Lung (tissue), 12 donors: ENCODE results near the gene GRIPAP1. TPM values are rescaled to one million over a fixed set of nuclear protein-coding genes. Genes with fewer than 3 reads are reported as not detected.
A peak's percentile ranks its signal among the peaks of the same experiment; 100 is the strongest.

Source experiments
- ATAC-seq: fragments of 200-7000 bp; cut with Tn5 transposase; one replicate; pipeline ENCODE4 v1.9.1; 2020; ENCODE audit warnings: moderate number of reproducible peaks; ENCODE audit not compliant: insufficient read depth, low FRiP score
- DNase-seq, 3 donors: peaks; one replicate each; pipeline ENCODE4 v3.0.0-alpha.2; 2013 to 2017
- H3K27ac ChIP-seq, 2 donors: one replicate each; pipeline ENCODE4 v1.5.1; 2013; ENCODE audit warnings: mild to moderate bottlenecking in 2 of 2, moderate library complexity in 2 of 2, control low read depth in 1 of 2, inconsistent platforms in 1 of 2, low read depth in 1 of 2, low read length in 1 of 2
- H3K27me3 ChIP-seq, 3 donors: one replicate each; pipeline ENCODE4 v1.5.1; 2013; ENCODE audit warnings: low read length in 2 of 3; ENCODE audit not compliant: control insufficient read depth in 3 of 3, insufficient read depth in 3 of 3
- H3K36me3 ChIP-seq, 4 donors: one replicate each; pipeline ENCODE4 v1.5.1; 2013; ENCODE audit warnings: low read length in 4 of 4, mild to moderate bottlenecking in 1 of 4, moderate library complexity in 1 of 4; ENCODE audit not compliant: control insufficient read depth in 4 of 4, insufficient read depth in 4 of 4
- H3K4me1 ChIP-seq, 5 donors: one replicate each; pipeline ENCODE4 v1.5.1; 2013; ENCODE audit warnings: low read length in 5 of 5, mild to moderate bottlenecking in 2 of 5, moderate library complexity in 1 of 5; ENCODE audit not compliant: control insufficient read depth in 5 of 5, insufficient read depth in 5 of 5
- H3K4me3 ChIP-seq: one replicate; pipeline ENCODE4 v1.5.1; 2013; ENCODE audit warnings: mild to moderate bottlenecking, control low read depth, moderate library complexity
- H3K9ac ChIP-seq, 2 donors: one replicate each; pipeline ENCODE4 v1.5.1; 2013; ENCODE audit warnings: low read length in 2 of 2, control low read depth in 1 of 2; ENCODE audit not compliant: insufficient read depth in 1 of 2
- H3K9me3 ChIP-seq, 4 donors: one replicate each; pipeline ENCODE4 v1.5.1; 2013; ENCODE audit warnings: low read length in 3 of 4, mild to moderate bottlenecking in 1 of 4, moderate library complexity in 1 of 4; ENCODE audit not compliant: control insufficient read depth in 4 of 4, insufficient read depth in 3 of 4
- CTCF ChIP-seq: IDR thresholded peaks from 2 replicates; pipeline ENCODE4 v1.5.1; 2012; ENCODE audit warnings: mild to moderate bottlenecking; ENCODE audit errors: control extremely low read depth, extremely low read depth
- WGBS, 2 donors: extraction: QIAGEN DNeasy Blood & Tissue Kit; methylation state at CpG; one replicate each; pipeline ENCODE4 v1.1.7; 2013; 5-methylcytosine and 5-hydroxymethylcytosine counted together
- polyA plus RNA-seq, 2 donors: library from polyadenylated mRNA; stranded (reverse); fragments of 200-250 nt; gene quantifications; one replicate each; pipeline ENCODE4 v1.2.1, GENCODE V29; 2013
- total RNA-seq, 2 donors: library from RNA; depleted of rRNA in 1 of 2; stranded (reverse); fragments of >200 nt in 1 of 2; gene quantifications; one replicate each; pipeline ENCODE4 v1.2.1, GENCODE V29; 2014 to 2021
- donor health status: control.
- donor health status: control.
- donor health status: Bipolar disorder and iron deficiency.
- donor health status: healthy.
- donor health status: DM: yes; HTN: yes; CAD: no.

GRIPAP1 gene
- total and polyA plus RNA-seq, 4 donors = 29.2 to 48.9 (median 34.2) TPM

GRCh38 chrX:48936429-48937053, 65.5 kb downstream of the GRIPAP1 start:
- Histone ChIP-seq H3K36me3 (peaks cover 7 to 11% (median 9%) of the 10 kb centered on the region in 4 donors), H3K4me1 (peaks cover 0 to 4% (median 0%) of the 10 kb centered on the region in 5 donors), H3K9ac (no peak overlapping the region), H3K27me3 (no peaks in the 10 kb centered on the region), H3K27ac (peak overlapping the region in 1 of 2 donors; percentile 52), H3K9me3 (peaks cover 0 to 9% (median 2%) of the 10 kb centered on the region in 4 donors), H3K4me3 (no peak overlapping the region)
- ATAC-seq (no peak), DNase-seq (no peak)
- 85 to 87% methylated on average over 8 of the region's 8 CpGs for WGBS, 2 donors
- no peak for TF ChIP-seq CTCF

- H3K4me1 ChIP-seq = peaks cover 0 to 4% (median 0%) of the 10 kb centered on the region in 5 donors
- no peak for ATAC-seq
- DNase-seq = no peak
Measured at GRCh38 chrX:48935301-48935670, 66.8 kb downstream of the GRIPAP1 start.

GRCh38 chrX:48934581-48935300, 67.3 kb downstream of the GRIPAP1 start:
- H3K27ac ChIP-seq = no peak overlapping the region
- H3K27me3 ChIP-seq = no peaks in the 10 kb centered on the region
- peaks cover 0 to 4% (median 0%) of the 10 kb centered on the region in 5 donors for H3K4me1 ChIP-seq
- ATAC-seq (no peak), DNase-seq (no peak)
- H3K9ac ChIP-seq = no peak overlapping the region
- peaks cover 7 to 16% (median 11%) of the 10 kb centered on the region in 4 donors for H3K36me3 ChIP-seq
- 72 to 82% methylated on average over 7 of the region's 7 CpGs for WGBS, 2 donors
- peaks cover 0 to 9% (median 2%) of the 10 kb centered on the region in 4 donors for H3K9me3 ChIP-seq
- H3K4me3 ChIP-seq = no peak overlapping the region
- no peak for TF ChIP-seq CTCF

More at GRCh38 chrX:48935301-48935670, 66.8 kb downstream of the GRIPAP1 start:
- no peak overlapping the region for H3K9ac ChIP-seq
- no peak overlapping the region for H3K27ac ChIP-seq
- whole genome bisulfite sequencing, 2 donors = 88 to 100% methylated on average over 1 of the region's 1 CpG
- no peaks in the 10 kb centered on the region for H3K27me3 ChIP-seq
- peaks cover 7 to 14% (median 9%) of the 10 kb centered on the region in 4 donors for H3K36me3 ChIP-seq
- H3K9me3 ChIP-seq = peaks cover 0 to 9% (median 2%) of the 10 kb centered on the region in 4 donors
- TF ChIP-seq CTCF = no peak
- no peak overlapping the region for H3K4me3 ChIP-seq
